Mesendoderm (in vitro differentiated cells): Measurements from ENCODE around the gene BRINP3.

Experiments used
- DNase-seq: peaks from one replicate; pipeline ENCODE4 v3.0.0; 2013
- H2AK5ac ChIP-seq: 2 replicates; pipeline ENCODE4 v1.6.1; 2013; ENCODE audit warnings: low read length, inconsistent platforms
- H2BK120ac ChIP-seq: 2 replicates; pipeline ENCODE4 v1.6.1; 2013; ENCODE audit warnings: low read depth, mild to moderate bottlenecking, low read length, moderate library complexity, mixed read lengths
- H2BK15ac ChIP-seq: replicated peaks from 2 replicates; pipeline ENCODE4 v1.6.1; 2013; ENCODE audit warnings: low read depth, mild to moderate bottlenecking, moderate library complexity
- H2BK5ac ChIP-seq: 2 replicates; pipeline ENCODE4 v1.6.1; 2013; ENCODE audit warnings: low read length, inconsistent platforms
- H3K18ac ChIP-seq: 2 replicates; pipeline ENCODE4 v1.6.1; 2013; ENCODE audit warnings: mild to moderate bottlenecking, low read length, mixed read lengths
- H3K23ac ChIP-seq: one replicate; pipeline ENCODE4 v1.6.1; 2013; ENCODE audit warnings: low read length
- H3K27ac ChIP-seq: 2 replicates; pipeline ENCODE4 v1.5.1; 2013; ENCODE audit warnings: low read depth, mild to moderate bottlenecking, inconsistent platforms, low read length, moderate library complexity
- H3K27me3 ChIP-seq: 2 replicates; pipeline ENCODE4 v1.6.1; 2013; ENCODE audit warnings: low read length, control low read depth, mild to moderate bottlenecking, inconsistent platforms; ENCODE audit not compliant: insufficient read depth, poor library complexity
- H3K36me3 ChIP-seq: 2 replicates; pipeline ENCODE4 v1.6.1; 2013; ENCODE audit warnings: low read length, inconsistent platforms; ENCODE audit not compliant: control insufficient read depth, insufficient read depth
- H3K4ac ChIP-seq: one replicate; pipeline ENCODE4 v1.6.1; 2013; ENCODE audit warnings: low read depth, mild to moderate bottlenecking, low read length, moderate library complexity
- H3K4me1 ChIP-seq: 2 replicates; pipeline ENCODE4 v1.6.1; 2013; ENCODE audit warnings: low read depth, low read length, inconsistent platforms; ENCODE audit not compliant: control insufficient read depth
- H3K4me2 ChIP-seq: 2 replicates; pipeline ENCODE4 v1.6.1; 2013; ENCODE audit warnings: low read length
- H3K4me3 ChIP-seq: 2 replicates; pipeline ENCODE4 v1.5.1; 2013; ENCODE audit warnings: mild to moderate bottlenecking, low read length
- H3K56ac ChIP-seq: one replicate; pipeline ENCODE4 v1.6.1; 2013; ENCODE audit warnings: low read length
- H3K79me1 ChIP-seq: 2 replicates; pipeline ENCODE4 v1.6.1; 2013; ENCODE audit warnings: low read length, inconsistent platforms
- H3K79me2 ChIP-seq: 2 replicates; pipeline ENCODE4 v1.6.1; 2013; ENCODE audit warnings: mild to moderate bottlenecking, low read length; ENCODE audit not compliant: control insufficient read depth, insufficient read depth
- H3K9ac ChIP-seq: 2 replicates; pipeline ENCODE4 v1.6.1; 2013; ENCODE audit warnings: low read length, inconsistent platforms
- H4K5ac ChIP-seq: one replicate; pipeline ENCODE4 v1.6.1; 2013; ENCODE audit warnings: low read length
- H4K8ac ChIP-seq: one replicate; pipeline ENCODE4 v1.6.1; 2013; ENCODE audit warnings: low read depth, mild to moderate bottlenecking, control low read depth, low read length, moderate library complexity
- WGBS: extraction: QIAGEN DNeasy Blood & Tissue Kit; methylation state at CpG from one replicate; pipeline ENCODE4 v1.1.7; 2013; ENCODE audit warnings: low lambda C conversion rate, missing lambda C conversion rate; ENCODE audit not compliant: insufficient coverage; ENCODE audit errors: extremely low coverage; 5-methylcytosine and 5-hydroxymethylcytosine counted together

BRINP3 gene

GRCh38 chr1:190252046-190252445 is 225.6 kb downstream of the BRINP3 start:
- no peak overlapping the region for H2BK120ac ChIP-seq
- H3K27me3 ChIP-seq: no peaks in the 10 kb centered on the region
- no peak overlapping the region for H3K56ac ChIP-seq

GRCh38 chr1:190250368-190250767 is 227.3 kb downstream of the BRINP3 start:
- H3K56ac ChIP-seq: no peak overlapping the region
- H3K4ac ChIP-seq: no peak overlapping the region
- no peak overlapping the region for H2BK120ac ChIP-seq
- H4K5ac ChIP-seq: no peak overlapping the region
- WGBS: no CpG with 5 or more reads among the region's 2 CpGs
- no peak overlapping the region for H3K18ac ChIP-seq
- H2AK5ac ChIP-seq: no peak overlapping the region
- no peak overlapping the region for H3K9ac ChIP-seq
- no peak overlapping the region for H3K27ac ChIP-seq
- H3K23ac ChIP-seq: no peak overlapping the region
- H2BK15ac ChIP-seq: no peak overlapping the region
- H3K27me3 ChIP-seq: no peaks in the 10 kb centered on the region
- DNase-seq: no peak
- H4K8ac ChIP-seq: no peak overlapping the region
- no peaks in the 10 kb centered on the region for H3K4me1 ChIP-seq
- H3K79me2 ChIP-seq: no peaks in the 10 kb centered on the region
- H3K36me3 ChIP-seq: no peaks in the 10 kb centered on the region
- no peaks in the 10 kb centered on the region for H3K79me1 ChIP-seq
- H3K4me3 ChIP-seq: no peak overlapping the region
- H2BK5ac ChIP-seq: no peak overlapping the region
- no peak overlapping the region for H3K4me2 ChIP-seq

More at GRCh38 chr1:190252046-190252445, 225.6 kb downstream of the BRINP3 start:
- Histone ChIP-seq H3K4me2 (no peak overlapping the region), H2BK5ac (no peak overlapping the region), H3K9ac (no peak overlapping the region), H2BK15ac (no peak overlapping the region), H3K36me3 (no peaks in the 10 kb centered on the region), H4K8ac (no peak overlapping the region), H3K79me2 (no peaks in the 10 kb centered on the region), H3K18ac (no peak overlapping the region), H3K4me1 (no peaks in the 10 kb centered on the region), H4K5ac (no peak overlapping the region), H3K27ac (no peak overlapping the region), H3K4ac (no peak overlapping the region), H3K23ac (no peak overlapping the region), H2AK5ac (no peak overlapping the region), H3K79me1 (no peaks in the 10 kb centered on the region), H3K4me3 (no peak overlapping the region)
- DNase-seq: no peak

GRCh38 chr1:190244406-190244805 is 233.3 kb downstream of the BRINP3 start:
- Histone ChIP-seq H3K27me3 (no peaks in the 10 kb centered on the region), H3K79me1 (no peaks in the 10 kb centered on the region), H3K4me2 (no peak overlapping the region), H3K4ac (no peak overlapping the region), H3K18ac (no peak overlapping the region), H3K4me3 (no peak overlapping the region), H4K8ac (no peak overlapping the region), H3K4me1 (no peaks in the 10 kb centered on the region), H2BK120ac (no peak overlapping the region), H3K9ac (no peak overlapping the region), H3K36me3 (no peaks in the 10 kb centered on the region), H2BK15ac (no peak overlapping the region), H4K5ac (no peak overlapping the region), H3K56ac (no peak overlapping the region), H3K27ac (no peak overlapping the region), H2AK5ac (no peak overlapping the region), H3K79me2 (no peaks in the 10 kb centered on the region), H3K23ac (no peak overlapping the region), H2BK5ac (no peak overlapping the region)
- WGBS: no CpG with 5 or more reads among the region's 4 CpGs
- DNase-seq: no peak

GRCh38 chr1:190243056-190243455 is 234.6 kb downstream of the BRINP3 start:
- H3K56ac ChIP-seq: no peak overlapping the region
- no peak for DNase-seq
- H4K5ac ChIP-seq: no peak overlapping the region
- no peaks in the 10 kb centered on the region for H3K79me2 ChIP-seq
- no peak overlapping the region for H2AK5ac ChIP-seq
- H3K18ac ChIP-seq: no peak overlapping the region
- H3K9ac ChIP-seq: no peak overlapping the region
- no peak overlapping the region for H3K23ac ChIP-seq
- H3K4me1 ChIP-seq: no peaks in the 10 kb centered on the region
- H2BK5ac ChIP-seq: no peak overlapping the region
- H3K4me2 ChIP-seq: no peak overlapping the region
- no peak overlapping the region for H3K4ac ChIP-seq
- H4K8ac ChIP-seq: no peak overlapping the region
- no peak overlapping the region for H2BK15ac ChIP-seq
- H2BK120ac ChIP-seq: no peak overlapping the region
- H3K4me3 ChIP-seq: no peak overlapping the region
- no peaks in the 10 kb centered on the region for H3K27me3 ChIP-seq
- H3K36me3 ChIP-seq: no peaks in the 10 kb centered on the region
- H3K27ac ChIP-seq: no peak overlapping the region
- H3K79me1 ChIP-seq: no peaks in the 10 kb centered on the region

- DNase-seq: no peak
- no peak overlapping the region for H4K5ac ChIP-seq
- no peak overlapping the region for H3K23ac ChIP-seq
- no peak overlapping the region for H3K9ac ChIP-seq
- H3K27me3 ChIP-seq: no peaks in the 10 kb centered on the region
- no peaks in the 10 kb centered on the region for H3K36me3 ChIP-seq
- H2AK5ac ChIP-seq: no peak overlapping the region
- H3K4me2 ChIP-seq: no peak overlapping the region
- H3K27ac ChIP-seq: no peak overlapping the region
- H4K8ac ChIP-seq: no peak overlapping the region
- no peaks in the 10 kb centered on the region for H3K79me2 ChIP-seq
- no peak overlapping the region for H3K4ac ChIP-seq
- H3K4me1 ChIP-seq: no peaks in the 10 kb centered on the region
- H3K79me1 ChIP-seq: no peaks in the 10 kb centered on the region
- H2BK15ac ChIP-seq: no peak overlapping the region
- no peak overlapping the region for H2BK120ac ChIP-seq
- no peak overlapping the region for H3K18ac ChIP-seq
- no CpG with 5 or more reads among the region's 2 CpGs for WGBS
- no peak overlapping the region for H3K4me3 ChIP-seq
- H2BK5ac ChIP-seq: no peak overlapping the region
- no peak overlapping the region for H3K56ac ChIP-seq
Measured at GRCh38 chr1:190226006-190226405, 251.7 kb downstream of the BRINP3 start.

GRCh38 chr1:190212450-190212849 is 265.2 kb downstream of the BRINP3 start:
- Histone ChIP-seq H3K23ac (no peak overlapping the region), H3K18ac (no peak overlapping the region), H3K79me1 (no peaks in the 10 kb centered on the region), H3K79me2 (no peaks in the 10 kb centered on the region), H4K5ac (no peak overlapping the region), H3K27ac (no peak overlapping the region), H2BK15ac (no peak overlapping the region), H4K8ac (no peak overlapping the region), H3K4me3 (no peak overlapping the region), H3K27me3 (no peaks in the 10 kb centered on the region), H3K4ac (no peak overlapping the region), H3K4me2 (no peak overlapping the region), H2BK120ac (no peak overlapping the region), H3K4me1 (no peaks in the 10 kb centered on the region), H3K9ac (no peak overlapping the region), H2BK5ac (no peak overlapping the region), H3K36me3 (no peaks in the 10 kb centered on the region), H3K56ac (no peak overlapping the region), H2AK5ac (no peak overlapping the region)
- WGBS: no CpG with 5 or more reads among the region's 3 CpGs
- no peak for DNase-seq
